IMR-90 (cell line): ENCODE results near the gene ADIRF. TPM values are rescaled to one million over a fixed set of nuclear protein-coding genes. Genes with fewer than 3 reads are reported as not detected.

ENCODE experiments used
- ATAC-seq: fragments of 200-7000 bp; cut with Tn5 transposase; 2 replicates; pipeline ENCODE4 v1.9.1; 2020; ENCODE audit warnings: low read depth, mild to moderate bottlenecking, moderate library complexity
- BruUV-seq: library from RNA; stranded (reverse); fragments of 400-500 nt; replicated peaks from 2 replicates; lab custom pipeline; 2021; lab: Mats Ljungman, UMichigan
- CTCF ChIA-PET: fragments of 300-600 bp; formaldehyde crosslinking; extraction: SDS; loops from one replicate; lab custom pipeline; 2021; ENCODE audit warnings: antibody characterized with exemption; lab: Yijun Ruan, JAX
- POLR2A ChIA-PET: fragments of 300-600 bp; sonication (Branson Sonifier 250); formaldehyde crosslinking; loops from one replicate; lab custom pipeline; 2022; ENCODE audit warnings: antibody characterized with exemption; ENCODE audit not compliant: unreplicated experiment; lab: Charles Lee
- DNase-seq: peaks from one replicate; pipeline ENCODE4 v3.0.0; 2013
- H2AFZ ChIP-seq: replicated peaks from 2 replicates; pipeline ENCODE3; 2013; ENCODE audit warnings: low read length, mild to moderate bottlenecking; ENCODE audit not compliant: poor library complexity
- H2AK5ac ChIP-seq: 2 replicates; pipeline ENCODE4 v1.6.1; 2013; ENCODE audit warnings: low read depth, low read length, inconsistent platforms
- H2AK9ac ChIP-seq: replicated peaks from 2 replicates; pipeline ENCODE3; 2013; ENCODE audit warnings: mild to moderate bottlenecking, low read depth, low read length, moderate library complexity; ENCODE audit not compliant: poor library complexity
- H2BK120ac ChIP-seq: 2 replicates; pipeline ENCODE4 v1.6.1; 2013; ENCODE audit warnings: low read depth, low read length, inconsistent platforms
- H2BK15ac ChIP-seq: 3 replicates; pipeline ENCODE4 v1.6.1; 2013; ENCODE audit warnings: low read depth, low read length, inconsistent platforms
- H2BK20ac ChIP-seq: 2 replicates; pipeline ENCODE4 v1.6.1; 2013; ENCODE audit warnings: low read depth, mild to moderate bottlenecking, inconsistent platforms, low read length, moderate library complexity
- H2BK5ac ChIP-seq: 2 replicates; pipeline ENCODE4 v1.6.1; 2013; ENCODE audit warnings: mild to moderate bottlenecking, low read depth, low read length, inconsistent platforms; ENCODE audit not compliant: poor library complexity, severe bottlenecking
- H3K14ac ChIP-seq: replicated peaks from 2 replicates; pipeline ENCODE4 v1.6.1; 2013; ENCODE audit warnings: low read depth, low read length, inconsistent platforms
- H3K18ac ChIP-seq: 2 replicates; pipeline ENCODE4 v1.6.1; 2013; ENCODE audit warnings: low read depth, low read length, control low read depth
- H3K23ac ChIP-seq: 2 replicates; pipeline ENCODE4 v1.6.1; 2013; ENCODE audit warnings: low read depth, low read length, inconsistent platforms
- H3K27ac ChIP-seq: 2 replicates; pipeline ENCODE4 v1.5.1; 2013; ENCODE audit warnings: mild to moderate bottlenecking, control low read depth, low read length; ENCODE audit not compliant: insufficient read depth
- H3K27me3 ChIP-seq: 2 replicates; pipeline ENCODE4 v1.6.1; 2013; ENCODE audit warnings: low read length; ENCODE audit not compliant: control insufficient read depth, insufficient read depth
- H3K36me3 ChIP-seq: 2 replicates; pipeline ENCODE4 v1.6.1; 2013; ENCODE audit warnings: low read length, mixed read lengths; ENCODE audit not compliant: control insufficient read depth, insufficient read depth
- H3K4ac ChIP-seq: 2 replicates; pipeline ENCODE4 v1.6.1; 2013; ENCODE audit warnings: low read depth, low read length, inconsistent platforms
- H3K4me1 ChIP-seq: 2 replicates; pipeline ENCODE4 v1.6.1; 2013; ENCODE audit warnings: low read length, mixed read lengths; ENCODE audit not compliant: control insufficient read depth, insufficient read depth
- H3K4me2 ChIP-seq: 2 replicates; pipeline ENCODE4 v1.6.1; 2013; ENCODE audit warnings: low read depth, mild to moderate bottlenecking, control low read depth, low read length, moderate library complexity
- H3K4me3 ChIP-seq: 2 replicates; pipeline ENCODE4 v1.5.1; 2013; ENCODE audit warnings: low read depth, mild to moderate bottlenecking, control low read depth, low read length, moderate library complexity; ENCODE audit not compliant: insufficient read depth
- H3K56ac ChIP-seq: 2 replicates; pipeline ENCODE4 v1.6.1; 2013; ENCODE audit warnings: low read length, inconsistent platforms; ENCODE audit not compliant: insufficient read depth; ENCODE audit errors: extremely low read depth
- H3K79me1 ChIP-seq, 2 experiments: 2 replicates each; pipeline ENCODE4 v1.6.1; 2013; ENCODE audit warnings: low read length in 2 of 2, inconsistent platforms in 1 of 2, low read depth in 1 of 2
- H3K9ac ChIP-seq: 2 replicates; pipeline ENCODE4 v1.6.1; 2013; ENCODE audit warnings: low read depth, low read length, control low read depth
- H3K9me1 ChIP-seq: 2 replicates; pipeline ENCODE4 v1.6.1; 2013; ENCODE audit warnings: low read length, inconsistent platforms; ENCODE audit not compliant: insufficient read depth
- H3K9me3 ChIP-seq: 2 replicates; pipeline ENCODE4 v1.6.1; 2013; ENCODE audit warnings: low read length; ENCODE audit not compliant: control insufficient read depth, insufficient read depth
- H4K20me1 ChIP-seq: 2 replicates; pipeline ENCODE4 v1.6.1; 2013; ENCODE audit warnings: low read length, inconsistent platforms; ENCODE audit not compliant: insufficient read depth
- H4K5ac ChIP-seq: 2 replicates; pipeline ENCODE4 v1.6.1; 2013; ENCODE audit warnings: mild to moderate bottlenecking, low read depth, low read length, control low read depth
- H4K8ac ChIP-seq, 2 experiments: 2 replicates each; pipeline ENCODE4 v1.6.1; 2013; ENCODE audit warnings: low read depth in 2 of 2, low read length in 2 of 2, control low read depth in 1 of 2, inconsistent platforms in 1 of 2
- H4K91ac ChIP-seq: 2 replicates; pipeline ENCODE4 v1.6.1; 2013; ENCODE audit warnings: low read depth, low read length, inconsistent platforms; ENCODE audit not compliant: insufficient read depth
- BHLHE40 ChIP-seq: fragments of 150-350 bp; IDR thresholded peaks from 2 replicates; pipeline ENCODE4 v1.6.1; 2016; ENCODE audit warnings: mild to moderate bottlenecking, low read depth, low read length
- CEBPB ChIP-seq: IDR thresholded peaks from 2 replicates; pipeline ENCODE4 v1.6.1; 2012; ENCODE audit warnings: low read depth, low read length, improper control_type of control experiment
- CHD1 ChIP-seq: IDR thresholded peaks from 2 replicates; pipeline ENCODE4 v1.6.1; 2012; ENCODE audit warnings: low read depth, low read length, improper control_type of control experiment
- CTCF ChIP-seq: conservative IDR thresholded peaks from 2 replicates; pipeline ENCODE4 v1.5.1; 2012; ENCODE audit warnings: mild to moderate bottlenecking, low read depth, low read length, improper control_type of control experiment
- FOS ChIP-seq: fragments of 150-350 bp; IDR thresholded peaks from 2 replicates; pipeline ENCODE4 v1.6.1; 2016; ENCODE audit warnings: low read depth, low read length
- MAZ ChIP-seq: IDR thresholded peaks from 2 replicates; pipeline ENCODE4 v1.6.1; 2012; ENCODE audit warnings: low read depth, mild to moderate bottlenecking, low read length, improper control_type of control experiment, moderate library complexity, borderline replicate concordance
- MXI1 ChIP-seq: IDR thresholded peaks from 2 replicates; pipeline ENCODE4 v1.6.1; 2012; ENCODE audit warnings: low read depth, mild to moderate bottlenecking, low read length, moderate library complexity, borderline replicate concordance
- RAD21 ChIP-seq: IDR thresholded peaks from 2 replicates; pipeline ENCODE4 v1.6.1; 2012; ENCODE audit warnings: low read length, improper control_type of control experiment
- RCOR1 ChIP-seq: IDR thresholded peaks from 2 replicates; pipeline ENCODE4 v1.6.1; 2012; ENCODE audit warnings: mild to moderate bottlenecking, low read length, improper control_type of control experiment; ENCODE audit not compliant: insufficient replicate concordance
- RFX5 ChIP-seq: IDR thresholded peaks from 2 replicates; pipeline ENCODE4 v1.8.0; 2012; ENCODE audit warnings: low read depth, mild to moderate bottlenecking, low read length, moderate library complexity
- SMC3 ChIP-seq: fragments of 150-350 bp; IDR thresholded peaks from 2 replicates; pipeline ENCODE4 v1.6.1; 2016; ENCODE audit warnings: low read depth, mild to moderate bottlenecking, antibody characterized with exemption, low read length, moderate library complexity
- USF2 ChIP-seq: fragments of 150-350 bp; IDR thresholded peaks from 2 replicates; pipeline ENCODE4 v1.6.1; 2017; ENCODE audit warnings: mild to moderate bottlenecking, antibody characterized with exemption, low read length, low read depth
- WGBS, 2 experiments: methylation state at CpG; one replicate each; pipeline versions ENCODE4 v1.1.5 to v1.1.7; 2013; ENCODE audit warnings: missing lambda C conversion rate in 2 of 2; ENCODE audit not compliant: insufficient read length in 1 of 2; ENCODE audit errors: extremely low coverage in 2 of 2; 5-methylcytosine and 5-hydroxymethylcytosine counted together
- dilution Hi-C: fragments of 300-500 bp; cut with HindIII; formaldehyde crosslinking; loops from one replicate; pipeline ENCODE4 v1.14.3; 2018; ENCODE audit warnings: low sequenced_read_pairs; ENCODE audit not compliant: unreplicated experiment
- in situ Hi-C: fragments of 300-500 bp; cut with MboI; formaldehyde crosslinking; loops from 3 replicates; pipeline ENCODE4 v1.14.3; 2019; ENCODE audit warnings: low sequenced_read_pairs, inconsistent platforms, mixed read lengths
- intact Hi-C: fragments of 100-400 bp; cut with micrococcal nuclease; formaldehyde crosslinking; loops from 2 replicates; pipeline ENCODE4 v1.10.0; 2022
- polyA plus RNA-seq, 3 experiments: library from polyadenylated mRNA; depleted of rRNA; stranded (reverse); fragments of >200 nt; gene quantifications; 2 replicates each; pipeline ENCODE4 v1.2.3, GENCODE V29; 2012; ENCODE audit warnings: low replicate concordance in 1 of 3
- total RNA-seq: library from RNA; depleted of rRNA; stranded (reverse); fragments of >200 nt; gene quantifications from 2 replicates; pipeline ENCODE4 v1.2.3, GENCODE V29; 2012
- TF ChIP-seq, protein P1 (sequence below): fragments of 150-350 bp; IDR thresholded peaks from 2 replicates; pipeline ENCODE4 v1.6.1; 2016; ENCODE audit warnings: low read depth, mild to moderate bottlenecking, low read length, moderate library complexity, borderline replicate concordance

ADIRF gene
- total and polyA plus RNA-seq, 2 of the 4 experiments (the other 2 are of a cell fraction): 2.3 to 7.2 TPM

- H3K9me3 ChIP-seq: no peaks in the 10 kb centered on the region
- H2BK20ac ChIP-seq: no peak overlapping the region
- no peak overlapping the region for H4K91ac ChIP-seq
- H3K79me1 ChIP-seq: no peaks in the 10 kb centered on the region
- no peak overlapping the region for H2BK15ac ChIP-seq
- H3K27me3 ChIP-seq: peaks cover 14% of the 10 kb centered on the region
- ChIA-PET CTCF (no interaction called here), POLR2A (no interaction called here)
- no peak overlapping the region for H2BK5ac ChIP-seq
- no peak overlapping the region for H3K23ac ChIP-seq
- no peak for DNase-seq
- no peak overlapping the region for H3K9ac ChIP-seq
- WGBS, 2 experiments: 75% methylated on average over 6 of the region's 13 CpGs; no CpG with 5 or more reads in 1 of the 2 experiments
- no peak overlapping the region for H3K27ac ChIP-seq
- H2AFZ ChIP-seq: peak overlapping the region; percentile 17
- H2AK9ac ChIP-seq: no peak overlapping the region
- in situ Hi-C loops: no loop called here
- no peaks in the 10 kb centered on the region for H3K4me1 ChIP-seq
- H4K5ac ChIP-seq: no peak overlapping the region
- no TSS peak for BruUV-seq
- H3K4me2 ChIP-seq: no peak overlapping the region
- no peak overlapping the region for H4K8ac ChIP-seq
- no peaks in the 10 kb centered on the region for H3K9me1 ChIP-seq
- no peak overlapping the region for H3K56ac ChIP-seq
- TF ChIP-seq MAZ (no peak), RFX5 (no peak), SMC3 (no peak), RAD21 (no peak), CHD1 (no peak), CTCF (no peak), MXI1 (no peak), CEBPB (no peak), USF2 (no peak), FOS (no peak), RCOR1 (no peak), BHLHE40 (no peak)
- TF ChIP-seq, protein P1, sequence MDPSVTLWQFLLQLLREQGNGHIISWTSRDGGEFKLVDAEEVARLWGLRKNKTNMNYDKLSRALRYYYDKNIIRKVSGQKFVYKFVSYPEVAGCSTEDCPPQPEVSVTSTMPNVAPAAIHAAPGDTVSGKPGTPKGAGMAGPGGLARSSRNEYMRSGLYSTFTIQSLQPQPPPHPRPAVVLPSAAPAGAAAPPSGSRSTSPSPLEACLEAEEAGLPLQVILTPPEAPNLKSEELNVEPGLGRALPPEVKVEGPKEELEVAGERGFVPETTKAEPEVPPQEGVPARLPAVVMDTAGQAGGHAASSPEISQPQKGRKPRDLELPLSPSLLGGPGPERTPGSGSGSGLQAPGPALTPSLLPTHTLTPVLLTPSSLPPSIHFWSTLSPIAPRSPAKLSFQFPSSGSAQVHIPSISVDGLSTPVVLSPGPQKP: no peak
- H2BK120ac ChIP-seq: no peak overlapping the region
- dilution Hi-C loops: no loop called here
- no peaks in the 10 kb centered on the region for H3K36me3 ChIP-seq
- H3K14ac ChIP-seq: no peak overlapping the region
- ATAC-seq: no peak
- no peak overlapping the region for H3K4me3 ChIP-seq
- no peak overlapping the region for H3K18ac ChIP-seq
- H3K4ac ChIP-seq: no peak overlapping the region
- intact Hi-C loops: no loop called here
- no peak overlapping the region for H2AK5ac ChIP-seq
- H4K20me1 ChIP-seq: no peaks in the 10 kb centered on the region
These were observed 21.8 kb upstream of the ADIRF start for GRCh38 chr10:86946213-86947155.
